ENCODE results near the gene RNH1.

GRCh38 chr11:551596-551995 lies 44.6 kb upstream of the RNH1 start:
- TF ChIP-seq CTCF (IDR thresholded peaks at IDR 0.05) (no peak), POLR2A (IDR thresholded peaks at IDR 0.05) (no peak)

Data from body of pancreas (tissue), 4 donors.